Tibial nerve (tissue), 4 donors: Measurements from ENCODE around the gene MGST2. TPM values are rescaled to one million over a fixed set of nuclear protein-coding genes. Genes with fewer than 3 reads are reported as not detected.

Experiments used
- DNase-seq, 2 donors: peaks; one replicate each; pipeline ENCODE4 v3.0.0-alpha.2; 2019; ENCODE audit warnings: low spot score in 2 of 2
- H3K27ac ChIP-seq, 4 donors: fragments of 200-600 bp; sonication (generic) in 3 of 4; one replicate each; pipeline ENCODE4 v1.5.1; 2017 to 2019; ENCODE audit warnings: mild to moderate bottlenecking in 1 of 4
- H3K27me3 ChIP-seq, 2 donors: fragments of 200-600 bp; sonication (generic) in 1 of 2; one replicate each; pipeline versions ENCODE4 v1.5.1 to v1.6.0; 2017 to 2019
- H3K36me3 ChIP-seq, 3 donors: fragments of 200-600 bp; sonication (generic); one replicate each; pipeline ENCODE4 v1.5.1; 2018 to 2019
- H3K4me1 ChIP-seq, 4 donors: fragments of 200-600 bp; sonication (generic) in 3 of 4; one replicate each; pipeline ENCODE4 v1.5.1; 2017 to 2019
- H3K4me3 ChIP-seq, 4 donors: fragments of 200-600 bp; sonication (generic) in 3 of 4; one replicate each; pipeline ENCODE4 v1.5.1; 2017 to 2019; ENCODE audit warnings: mild to moderate bottlenecking in 1 of 4, moderate library complexity in 1 of 4
- H3K9me3 ChIP-seq, 4 donors: fragments of 200-600 bp; sonication (generic) in 3 of 4; one replicate each; pipeline ENCODE4 v1.5.1; 2017 to 2019
- EP300 ChIP-seq, 2 donors: sonication (generic); formaldehyde crosslinking; IDR thresholded peaks; one replicate each; pipeline ENCODE4 v1.6.1; 2017; ENCODE audit warnings: antibody characterized with exemption in 2 of 2, mild to moderate bottlenecking in 1 of 2
- POLR2A ChIP-seq, 2 donors: fragments of 450-650 bp; IDR thresholded peaks; one replicate each; pipeline ENCODE4 v1.6.1; 2017; ENCODE audit warnings: antibody characterized with exemption in 2 of 2, mild to moderate bottlenecking in 2 of 2, moderate library complexity in 2 of 2
- WGBS, 2 donors: methylation state at CpG; one replicate each; pipeline ENCODE4 v1.1.5; 2018; 5-methylcytosine and 5-hydroxymethylcytosine counted together
- total RNA-seq, 4 donors: library from RNA; depleted of rRNA; stranded (reverse); fragments of >200 nt; gene quantifications; one replicate each; pipeline ENCODE4 v1.1.0, GENCODE V29; 2016
- TF ChIP-seq, protein P1 (sequence below), 5 experiments: fragments of 200-600 bp in 3 of 5; fragments of 450-650 bp in 2 of 5; sonication (generic) in 3 of 5; IDR thresholded peaks; one replicate each; pipeline ENCODE4 v1.5.1; 2016 to 2019; ENCODE audit warnings: antibody characterized with exemption in 5 of 5, mild to moderate bottlenecking in 3 of 5, moderate library complexity in 2 of 5

The MGST2 gene
- total RNA-seq, 4 donors from 2014 or later: 12.2 to 27.3 (median 26.8) TPM

DNA sequence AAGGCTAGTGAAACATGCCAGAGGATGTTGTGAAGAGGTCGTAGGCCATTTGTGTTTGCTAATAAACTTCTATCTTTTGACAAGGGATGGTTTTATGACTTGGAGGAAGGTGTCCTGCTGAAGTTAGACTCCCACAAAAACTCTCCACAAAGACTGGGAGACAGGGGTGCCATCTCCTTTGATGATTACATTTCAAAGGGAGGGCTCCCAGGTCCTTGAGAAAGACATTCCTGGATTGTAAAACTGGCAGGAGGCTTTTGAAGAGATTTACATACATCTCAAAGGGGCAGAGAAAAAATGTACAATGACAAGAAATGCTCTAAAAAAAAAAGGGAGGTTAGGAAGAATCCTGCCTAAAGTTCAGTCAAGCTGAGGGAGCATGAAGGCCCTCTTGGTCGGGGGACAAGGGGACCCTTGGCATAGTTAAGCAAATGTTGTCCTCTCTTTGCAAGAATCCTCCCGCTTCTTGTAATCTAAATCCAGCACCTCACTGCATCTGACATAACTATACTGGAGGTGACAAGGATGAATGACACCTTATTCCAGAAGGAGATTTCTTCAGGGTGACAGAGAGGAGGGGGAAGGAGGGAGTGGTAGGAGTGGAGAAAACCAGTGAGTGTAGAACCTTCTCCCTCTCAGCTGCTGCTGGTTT, 41.1 kb upstream of the MGST2 start:
- Histone ChIP-seq H3K36me3 (no peaks in the 10 kb centered on the region), H3K4me1 (no peaks in the 10 kb centered on the region), H3K4me3 (no peak overlapping the region), H3K27ac (no peak overlapping the region), H3K9me3 (no peaks in the 10 kb centered on the region), H3K27me3 (no peaks in the 10 kb centered on the region)
- 58 to 59% methylated on average over 3 of the region's 3 CpGs for WGBS, 2 donors
- TF ChIP-seq POLR2A (IDR thresholded peaks at IDR 0.05) (no peak), EP300 (IDR thresholded peaks at IDR 0.05) (no peak)
- TF ChIP-seq, protein P1, sequence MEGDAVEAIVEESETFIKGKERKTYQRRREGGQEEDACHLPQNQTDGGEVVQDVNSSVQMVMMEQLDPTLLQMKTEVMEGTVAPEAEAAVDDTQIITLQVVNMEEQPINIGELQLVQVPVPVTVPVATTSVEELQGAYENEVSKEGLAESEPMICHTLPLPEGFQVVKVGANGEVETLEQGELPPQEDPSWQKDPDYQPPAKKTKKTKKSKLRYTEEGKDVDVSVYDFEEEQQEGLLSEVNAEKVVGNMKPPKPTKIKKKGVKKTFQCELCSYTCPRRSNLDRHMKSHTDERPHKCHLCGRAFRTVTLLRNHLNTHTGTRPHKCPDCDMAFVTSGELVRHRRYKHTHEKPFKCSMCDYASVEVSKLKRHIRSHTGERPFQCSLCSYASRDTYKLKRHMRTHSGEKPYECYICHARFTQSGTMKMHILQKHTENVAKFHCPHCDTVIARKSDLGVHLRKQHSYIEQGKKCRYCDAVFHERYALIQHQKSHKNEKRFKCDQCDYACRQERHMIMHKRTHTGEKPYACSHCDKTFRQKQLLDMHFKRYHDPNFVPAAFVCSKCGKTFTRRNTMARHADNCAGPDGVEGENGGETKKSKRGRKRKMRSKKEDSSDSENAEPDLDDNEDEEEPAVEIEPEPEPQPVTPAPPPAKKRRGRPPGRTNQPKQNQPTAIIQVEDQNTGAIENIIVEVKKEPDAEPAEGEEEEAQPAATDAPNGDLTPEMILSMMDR (IDR thresholded peaks at IDR 0.05): no peak
- DNase-seq: no peak

GRCh38 chr4:139625093-139625455, 40.5 kb upstream of the MGST2 start:
- H3K4me3 ChIP-seq: no peak overlapping the region
- no peaks in the 10 kb centered on the region for H3K9me3 ChIP-seq
- no peaks in the 10 kb centered on the region for H3K4me1 ChIP-seq
- H3K27ac ChIP-seq: no peak overlapping the region
- TF ChIP-seq, protein P1 (IDR thresholded peaks at IDR 0.05): no peak
- TF ChIP-seq POLR2A (IDR thresholded peaks at IDR 0.05) (no peak), EP300 (IDR thresholded peaks at IDR 0.05) (no peak)
- no peak for DNase-seq
- H3K27me3 ChIP-seq: no peaks in the 10 kb centered on the region
- H3K36me3 ChIP-seq: no peaks in the 10 kb centered on the region
- WGBS, 2 donors: 61 to 71% methylated on average over 3 of the region's 3 CpGs

DNA sequence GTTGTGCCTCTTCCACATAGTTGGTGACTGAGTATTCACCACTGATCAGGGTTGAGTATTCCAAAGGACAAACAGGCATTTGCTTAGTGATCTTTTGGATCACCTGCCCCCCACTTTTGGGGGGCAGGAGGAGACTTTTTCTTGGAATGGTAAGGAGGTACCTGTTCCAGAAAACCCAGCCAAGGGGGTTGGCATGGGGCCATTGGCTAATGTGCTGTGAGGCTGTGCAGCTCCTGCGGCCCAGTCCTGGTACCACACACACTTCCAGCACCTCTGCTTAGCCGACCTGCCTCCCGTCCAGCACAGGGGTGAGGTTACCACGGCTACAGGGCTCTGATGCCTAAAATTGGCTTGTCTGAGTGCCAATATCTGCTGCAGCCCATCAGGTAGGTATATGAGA, 40.1 kb upstream of the MGST2 start:
- Histone ChIP-seq H3K9me3 (no peaks in the 10 kb centered on the region), H3K4me3 (no peak overlapping the region), H3K4me1 (no peaks in the 10 kb centered on the region), H3K27ac (no peak overlapping the region), H3K36me3 (no peaks in the 10 kb centered on the region), H3K27me3 (no peaks in the 10 kb centered on the region)
- whole genome bisulfite sequencing, 2 donors: 74 to 83% methylated on average over 4 of the region's 4 CpGs
- no peak for DNase-seq
- TF ChIP-seq, protein P1 (IDR thresholded peaks at IDR 0.05): no peak
- TF ChIP-seq POLR2A (IDR thresholded peaks at IDR 0.05) (no peak), EP300 (IDR thresholded peaks at IDR 0.05) (no peak)

- Histone ChIP-seq H3K27me3 (no peaks in the 10 kb centered on the region), H3K36me3 (no peaks in the 10 kb centered on the region), H3K4me3 (no peak overlapping the region), H3K4me1 (no peaks in the 10 kb centered on the region), H3K9me3 (no peaks in the 10 kb centered on the region), H3K27ac (no peak overlapping the region)
- TF ChIP-seq EP300 (IDR thresholded peaks at IDR 0.05) (no peak), POLR2A (IDR thresholded peaks at IDR 0.05) (no peak)
- TF ChIP-seq, protein P1 (IDR thresholded peaks at IDR 0.05): no peak
- DNase-seq: no peak
- 54 to 61% methylated on average over 16 of the region's 16 CpGs for WGBS, 2 donors
These were observed 37.2 kb upstream of the MGST2 start for GRCh38 chr4:139628184-139629012.

DNA sequence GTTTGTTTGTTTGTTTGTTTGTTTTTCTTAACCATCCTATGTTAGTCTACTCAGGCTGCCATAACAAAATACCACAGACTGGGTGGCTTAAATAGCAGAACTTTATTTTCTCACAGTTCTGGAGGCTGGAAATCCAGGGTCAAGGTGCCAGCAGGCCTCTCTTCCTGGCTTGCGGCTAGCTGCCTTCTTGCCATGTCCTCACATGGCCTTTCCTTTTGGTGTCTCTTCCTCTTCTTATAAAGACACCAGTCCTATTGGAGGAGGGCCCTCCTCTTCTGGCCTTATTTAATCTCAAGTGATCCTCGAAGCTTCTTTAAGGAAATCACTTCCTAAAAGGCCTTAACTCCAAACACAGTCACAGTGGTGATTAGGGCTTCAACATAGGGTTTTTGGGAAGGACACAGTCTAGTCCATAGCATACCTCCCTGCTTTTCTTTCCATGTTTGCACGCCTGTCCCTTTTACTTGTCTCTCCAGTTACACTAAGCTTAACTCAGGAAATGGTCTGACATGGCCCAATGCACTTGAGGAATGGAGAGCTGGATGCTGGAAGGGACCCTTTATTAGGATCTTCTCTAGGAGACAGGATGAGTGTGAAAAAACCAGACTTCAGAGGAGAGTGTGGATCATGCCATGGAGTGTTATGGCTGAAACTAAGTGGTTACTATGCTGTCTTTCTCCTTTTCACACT, 36.0 kb upstream of the MGST2 start:
- no peak for DNase-seq
- 83 to 84% methylated on average over 3 of the region's 3 CpGs for WGBS, 2 donors
- no peaks in the 10 kb centered on the region for H3K4me1 ChIP-seq

More for the DNA sequence above, 36.0 kb upstream of the MGST2 start:
- no peak for TF ChIP-seq EP300 (IDR thresholded peaks at IDR 0.05)
- TF ChIP-seq, protein P1 (IDR thresholded peaks at IDR 0.05): no peak
- no peak for TF ChIP-seq POLR2A (IDR thresholded peaks at IDR 0.05)
- Histone ChIP-seq H3K9me3 (no peaks in the 10 kb centered on the region), H3K4me3 (no peak overlapping the region), H3K36me3 (no peaks in the 10 kb centered on the region), H3K27me3 (no peaks in the 10 kb centered on the region), H3K27ac (no peak overlapping the region)
